ENCODE measurements around the gene RAP2B.
"Not testable (repeated sequence)": the region's sequence is repeated elsewhere in the genome, so short reads cannot be mapped to it uniquely, and the experiment has no call there.

Gene RAP2B

DNA sequence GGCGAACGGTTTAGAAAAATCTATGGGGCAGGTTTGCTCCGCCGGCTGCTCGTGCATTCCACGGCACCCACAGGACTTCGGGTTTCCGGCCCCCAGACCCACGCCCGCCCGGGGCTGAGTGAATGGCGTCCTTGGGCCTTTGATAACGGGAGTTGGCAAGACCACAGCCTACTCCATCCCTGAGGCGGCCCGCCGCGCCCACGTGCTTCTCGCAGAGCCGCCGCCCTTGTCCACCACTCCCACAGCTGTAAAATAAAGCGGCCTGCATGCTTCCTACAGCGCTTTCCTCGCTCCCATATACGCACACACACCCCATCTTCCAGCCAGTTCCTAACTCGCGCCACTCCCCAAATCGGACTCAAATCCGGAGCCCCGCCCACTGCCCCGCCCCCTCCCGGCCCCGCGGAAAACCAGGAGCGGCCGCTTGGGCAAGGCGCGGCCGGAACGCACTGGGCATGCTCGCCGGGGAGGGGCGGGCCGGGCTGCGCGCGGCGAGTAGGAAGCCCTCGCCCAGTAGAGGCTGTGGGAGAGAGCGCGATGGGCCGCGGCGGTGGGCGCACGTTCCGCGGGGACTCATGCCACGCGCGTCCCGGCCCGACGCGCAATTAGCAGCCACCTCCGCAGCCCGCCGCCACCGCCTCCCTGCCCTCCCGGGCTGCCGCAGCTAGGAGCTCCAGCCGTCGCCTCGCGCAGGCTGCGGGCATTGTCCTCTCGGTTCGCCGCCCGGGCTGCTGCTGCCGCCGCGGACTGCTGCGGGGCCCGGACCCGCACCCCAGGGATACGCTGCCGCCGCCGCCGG is at the start of gene RAP2B:
Gene RAP2B (plus strand): TSS at position 513 of the 799 bp plus-strand sequence. CDS start 468 bp downstream, outside the sequence.
- peak; percentile 98 for DNase-seq

- no peak for DNase-seq
Measured at GRCh38 chr3:153113541-153113940, 48.5 kb upstream of the RAP2B start.

- not testable (repeated sequence) for DNase-seq
Measured at GRCh38 chr3:153114270-153114669, 47.8 kb upstream of the RAP2B start.

DNA sequence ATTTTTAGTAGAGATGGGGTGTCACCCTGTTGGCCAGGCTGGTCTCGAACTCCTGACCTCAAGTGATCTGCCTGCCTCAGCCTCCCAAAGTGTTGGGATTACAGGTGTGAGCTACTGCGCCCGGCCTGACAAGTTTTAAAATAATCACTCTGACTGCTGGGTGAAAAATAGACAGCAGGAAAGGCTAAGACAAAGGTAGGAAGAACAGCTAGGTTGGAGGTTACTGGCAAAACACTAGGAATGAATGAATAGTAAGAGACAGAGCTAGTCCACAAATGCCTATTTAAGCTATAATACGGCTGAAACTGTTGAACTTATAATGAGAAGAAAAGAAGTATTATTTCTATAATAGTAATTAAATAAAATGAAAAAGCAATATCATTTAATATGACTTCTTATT is 46.7 kb upstream of the RAP2B start:
- no peak for DNase-seq

- no peak for DNase-seq
Measured at GRCh38 chr3:153127788-153128187, 34.2 kb upstream of the RAP2B start.

- no peak for DNase-seq
Measured at GRCh38 chr3:153129426-153129825, 32.6 kb upstream of the RAP2B start.

DNA sequence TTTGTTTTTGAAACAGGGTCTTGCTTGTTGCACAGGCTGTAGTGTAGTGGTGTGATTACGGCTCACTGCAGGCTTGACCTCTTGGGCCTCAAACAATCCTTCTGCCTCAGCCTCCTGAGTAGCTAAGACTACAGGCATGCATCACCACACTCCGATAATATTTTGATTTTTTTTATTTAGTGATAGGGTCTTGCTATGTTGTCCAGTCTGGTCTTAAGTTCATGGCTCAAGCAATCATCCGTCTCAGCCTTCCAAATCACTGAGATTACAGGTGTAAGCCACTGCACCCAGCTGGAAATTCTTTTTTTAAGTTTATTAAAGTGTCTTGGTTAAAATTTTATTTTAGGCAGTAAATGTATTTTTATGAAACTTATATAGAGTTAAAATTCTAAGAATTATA is 32.2 kb upstream of the RAP2B start:
- DNase-seq = no peak

GRCh38 chr3:153130312-153130977 is 31.6 kb upstream of the RAP2B start:
- peak; percentile 15 for DNase-seq

GRCh38 chr3:153137626-153138025 is 24.4 kb upstream of the RAP2B start:
- DNase-seq = no peak

DNA sequence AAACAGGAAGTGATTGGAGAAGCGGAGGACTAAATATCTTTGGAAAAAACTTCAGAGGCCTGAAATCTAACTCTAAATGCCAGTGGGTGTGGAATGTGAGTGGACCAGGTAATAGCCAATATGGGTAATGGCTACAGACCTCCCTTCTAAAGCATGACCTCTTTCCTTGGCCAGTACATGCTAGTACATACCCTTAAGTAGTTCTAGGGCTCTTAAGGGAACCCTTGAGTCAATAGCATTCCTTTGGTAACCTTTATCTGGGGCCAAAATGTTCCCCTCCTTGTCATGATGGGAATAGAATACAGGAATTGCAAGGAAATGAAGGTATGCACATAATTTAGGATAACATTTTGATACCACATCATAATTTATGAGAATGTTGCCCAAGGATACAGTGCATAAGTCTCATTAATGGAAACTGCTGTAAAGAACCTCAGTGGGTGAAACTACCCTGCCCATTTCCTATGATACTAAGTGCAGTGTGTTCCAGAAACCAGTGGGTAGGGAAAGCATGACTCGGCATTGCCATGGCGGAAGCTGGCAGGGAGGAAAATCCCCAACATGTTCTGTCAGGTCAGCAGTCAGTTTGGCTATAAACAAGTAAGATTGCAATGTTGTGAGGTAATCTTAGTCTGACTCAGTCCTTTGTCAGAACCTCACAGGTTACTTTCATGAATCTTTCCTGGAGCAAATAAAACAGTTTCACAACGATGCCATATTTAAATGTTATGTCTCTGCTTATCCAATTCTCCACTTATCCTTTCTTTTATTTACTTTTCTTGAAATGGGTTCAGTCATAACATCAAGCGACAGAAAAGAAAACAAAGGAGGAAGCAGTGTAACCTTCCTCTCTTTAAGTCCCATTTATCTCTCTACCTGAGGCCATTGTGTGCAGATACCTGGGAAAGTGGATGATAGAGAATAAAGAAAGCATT is 23.5 kb upstream of the RAP2B start:
- peak; percentile 90 for DNase-seq

DNA sequence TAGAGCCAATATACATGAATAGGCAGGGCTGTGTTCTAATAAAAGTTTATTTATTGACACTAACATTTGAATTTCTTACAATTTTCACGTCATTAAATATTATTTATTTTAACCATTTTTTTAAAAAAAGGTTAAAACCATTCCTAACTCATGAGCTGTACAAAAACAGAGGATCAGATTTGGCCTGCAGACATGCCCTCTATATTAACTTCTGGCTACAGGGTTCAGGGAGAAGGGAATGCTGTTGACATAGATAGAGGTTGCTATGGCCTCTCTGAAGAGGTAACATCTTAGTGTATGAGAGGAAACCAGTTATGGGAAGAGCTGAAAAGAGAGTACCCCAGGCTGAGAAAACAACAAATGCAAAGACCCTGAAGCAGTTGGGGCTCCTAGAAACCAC is 19.1 kb upstream of the RAP2B start:
- no peak for DNase-seq

DNA sequence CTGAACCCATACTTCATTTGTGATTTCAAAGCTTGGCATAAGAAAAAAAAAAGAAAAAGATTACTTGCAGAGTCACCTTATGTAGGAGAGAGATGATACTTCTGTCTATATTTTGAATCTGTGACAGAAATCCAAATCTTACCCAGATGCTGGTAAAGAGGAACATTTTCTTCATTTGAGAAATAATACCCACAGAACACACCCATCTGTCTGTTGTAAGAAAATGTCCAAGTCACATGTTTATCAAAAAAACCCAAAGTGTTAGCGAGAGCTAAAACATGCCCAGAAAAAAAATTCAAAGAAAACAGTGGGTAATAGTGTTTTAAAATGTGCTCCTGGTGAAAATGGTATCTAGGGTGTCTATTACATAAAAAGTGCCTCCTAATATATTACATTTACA is 18.0 kb upstream of the RAP2B start:
- DNase-seq = no peak

DNA sequence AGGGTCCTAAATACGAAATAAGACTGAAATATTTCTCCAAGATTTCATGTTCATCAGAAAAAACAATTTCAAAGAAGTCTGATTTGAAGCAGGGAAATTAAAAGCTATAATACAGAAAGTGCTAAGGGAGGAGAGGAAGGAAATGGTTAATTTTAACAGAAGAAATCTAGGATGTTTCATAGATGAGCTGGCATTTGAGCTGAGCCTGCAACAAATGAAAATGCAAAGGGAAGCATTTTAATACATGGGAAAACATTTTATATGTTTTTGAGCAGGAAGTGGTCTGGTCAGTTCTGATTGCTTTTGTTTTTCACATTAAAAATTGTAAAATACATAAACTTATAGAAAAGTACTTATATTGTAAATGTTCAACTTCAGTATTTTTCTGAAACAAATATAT is 17.2 kb upstream of the RAP2B start:
- DNase-seq = no peak

GRCh38 chr3:153145454-153145853 is 16.6 kb upstream of the RAP2B start:
- DNase-seq = no peak

DNA sequence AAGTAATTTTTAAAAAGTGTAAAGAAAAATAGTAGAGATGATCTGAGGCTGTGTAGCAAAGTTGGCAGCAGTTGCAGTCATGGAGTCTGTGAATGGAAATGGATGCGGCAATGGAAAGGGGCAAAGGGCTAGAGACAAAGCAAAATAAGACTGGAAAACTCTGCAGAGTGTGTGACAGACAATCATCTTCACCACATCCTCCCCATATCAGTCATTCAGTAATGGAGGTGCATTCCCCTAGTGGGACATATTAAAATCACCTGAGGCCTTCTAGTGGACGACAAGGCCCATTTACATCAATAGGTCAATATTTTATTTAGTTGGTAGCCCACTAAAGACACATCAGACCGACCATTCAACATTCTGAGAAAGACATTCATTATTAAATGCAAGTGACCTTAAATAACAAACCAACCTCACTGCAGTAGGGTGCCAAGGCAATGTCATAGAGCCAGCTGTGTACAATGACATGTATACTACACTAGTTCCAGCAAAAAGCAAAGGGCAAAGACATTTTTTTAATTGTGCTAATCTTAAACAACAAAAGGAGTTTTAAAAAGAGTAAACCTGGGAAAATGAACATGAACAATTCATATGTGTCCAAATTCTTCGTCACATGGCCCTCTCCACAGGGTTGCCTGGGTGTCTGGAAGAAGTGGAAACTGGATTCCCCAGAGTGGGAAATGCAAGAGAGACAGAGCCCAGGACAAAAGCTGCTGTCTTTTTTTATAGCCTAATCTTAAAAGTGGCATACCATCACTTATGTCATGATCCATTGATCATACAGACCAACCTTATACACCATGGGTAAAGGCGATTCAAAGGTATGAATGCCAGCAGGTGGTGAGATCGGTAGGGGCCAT is 15.6 kb upstream of the RAP2B start:
- no peak for DNase-seq

- DNase-seq = no peak
Measured at GRCh38 chr3:153150991-153151390, 11.0 kb upstream of the RAP2B start.

DNA sequence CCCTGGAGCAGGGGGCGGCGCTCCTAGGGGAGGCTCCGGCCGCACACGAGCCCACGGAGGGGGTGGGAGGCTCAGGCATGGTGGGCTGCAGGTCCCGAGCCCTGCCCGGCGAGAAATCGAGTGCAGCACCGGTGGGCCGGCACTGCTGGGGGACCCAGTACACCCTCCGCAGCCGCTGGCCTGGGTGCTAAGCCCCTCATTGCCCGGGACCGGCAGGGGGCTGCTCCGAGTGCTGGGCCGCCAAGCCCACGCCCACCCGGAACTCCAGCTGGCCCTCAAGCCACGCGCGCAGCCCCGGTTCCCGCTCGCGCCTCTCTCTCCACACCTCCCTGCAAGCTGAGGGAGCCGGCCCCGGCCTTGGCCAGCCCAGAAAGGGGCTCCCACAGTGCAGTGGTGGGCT is 6.2 kb upstream of the RAP2B start:
- not testable (repeated sequence) for DNase-seq

- no peak for DNase-seq
Measured at GRCh38 chr3:153158189-153158588, 3.8 kb upstream of the RAP2B start.

DNA sequence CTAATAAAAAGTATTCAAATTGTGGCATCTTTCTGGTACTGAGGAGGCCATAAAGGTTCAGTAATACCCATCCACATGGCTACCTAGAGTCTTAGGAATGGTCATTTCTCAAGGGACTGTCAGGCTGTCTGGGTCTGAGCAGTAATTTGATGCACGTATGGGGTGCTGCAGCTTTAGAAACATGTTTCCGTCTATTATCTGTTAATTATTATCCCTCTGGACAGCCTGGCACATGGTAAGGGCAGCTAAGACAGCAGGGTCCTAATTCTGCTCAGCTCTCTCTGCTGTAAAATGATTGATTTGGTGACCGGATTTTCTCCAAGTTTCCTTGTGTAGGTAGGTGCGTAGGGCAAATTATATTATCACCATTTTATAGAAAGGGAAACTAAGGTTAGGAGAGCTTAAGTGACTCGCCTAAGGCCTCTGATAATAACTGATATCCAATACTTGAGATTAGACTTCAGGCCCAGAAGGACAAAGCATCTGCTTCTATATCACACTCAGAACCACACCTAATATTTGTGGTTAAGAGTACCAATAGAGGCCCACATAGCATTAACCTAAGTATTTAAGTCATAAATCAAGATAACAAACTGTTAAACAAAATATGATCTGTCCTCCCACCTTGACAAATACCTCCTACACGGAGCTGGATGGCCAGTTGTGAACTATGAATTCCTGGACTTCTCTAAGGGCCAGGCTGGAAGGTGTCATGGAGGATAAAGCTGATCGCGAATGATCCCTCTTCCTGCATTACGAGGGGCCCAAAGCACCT is 2.9 kb upstream of the RAP2B start:
- DNase-seq = no peak

GRCh38 chr3:153159771-153160397 is 2.1 kb upstream of the RAP2B start:
- no peak for DNase-seq
